Daoy (cell line): ENCODE data around the gene LUC7L2. TPM values are rescaled to one million over a fixed set of nuclear protein-coding genes. Genes with fewer than 3 reads are reported as not detected.
"Not testable (repeated sequence)": the region's sequence is repeated elsewhere in the genome, so short reads cannot be mapped to it uniquely, and the experiment has no call there.

ENCODE experiments used
- DNase-seq: peaks from one replicate; pipeline ENCODE4 v3.0.0-alpha.2; 2015; ENCODE audit warnings: low read depth
- total RNA-seq: library from RNA; depleted of rRNA; stranded (reverse); fragments of >200 nt; shearing (Covaris generic); gene quantifications from 2 replicates; pipeline ENCODE4 v1.2.3, GENCODE V29; 2014

LUC7L2 gene
- total RNA-seq, 1 experiment from 2014 or later = 62.3 TPM

DNA sequence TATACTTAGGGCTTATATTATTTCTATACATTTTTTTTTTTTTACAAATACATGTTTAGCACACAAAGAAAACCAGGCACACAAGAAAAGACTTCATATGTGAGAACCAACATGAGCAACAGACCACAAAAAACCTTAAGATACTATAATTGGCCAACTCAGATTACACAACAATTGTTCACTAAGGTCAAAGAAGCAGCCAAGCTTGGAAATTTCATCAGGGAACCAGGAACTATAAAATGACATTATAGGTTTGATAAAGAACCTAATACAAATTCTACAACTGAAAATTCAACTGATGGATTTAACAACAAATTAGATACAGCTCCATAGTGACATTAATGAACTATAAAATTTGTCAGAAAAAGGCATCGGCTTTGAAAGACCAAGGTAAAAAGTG, 4.4 kb upstream of the LUC7L2 start:
- DNase-seq = no peak

DNA sequence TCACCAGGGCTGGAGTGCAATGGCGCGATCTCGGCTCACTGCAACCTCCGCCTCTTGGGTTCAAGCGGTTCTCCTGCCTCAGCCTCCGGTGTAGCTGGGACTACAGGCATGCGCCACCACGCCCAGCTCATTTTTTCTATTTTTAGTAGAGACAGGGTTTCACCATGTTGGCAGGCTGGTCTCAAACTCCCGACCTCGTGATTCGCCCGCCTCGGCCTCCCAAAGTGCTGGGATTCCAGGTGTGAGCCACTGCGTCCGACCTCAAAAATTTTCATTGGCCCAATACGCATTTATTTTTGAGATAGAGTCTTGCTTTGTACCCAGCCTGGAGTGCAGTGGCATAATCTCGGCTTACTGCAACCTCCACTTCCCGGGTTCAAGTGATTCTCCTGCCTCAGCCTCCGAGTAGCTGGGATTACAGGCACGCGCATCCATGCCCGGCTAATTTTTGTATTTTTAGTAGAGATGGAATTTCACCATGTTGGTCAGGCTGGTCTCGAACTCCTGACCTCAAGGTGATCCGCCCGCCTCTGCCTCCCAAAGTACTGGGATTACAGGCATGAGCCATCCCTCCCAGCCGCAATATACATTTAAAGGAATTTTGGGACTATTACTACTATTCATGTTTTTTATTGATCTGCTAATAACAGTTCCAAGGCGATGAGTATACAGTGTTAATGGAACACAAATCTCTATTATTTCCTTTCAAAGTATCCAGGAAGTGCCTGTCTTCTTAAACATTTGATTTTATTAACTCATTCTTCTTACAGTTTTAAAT, 1.8 kb upstream of the LUC7L2 start:
- DNase-seq = not testable (repeated sequence)

- DNase-seq = peak; percentile 35
Measured at GRCh38 chr7:139358541-139359365, 941 bp upstream of the LUC7L2 start.

GRCh38 chr7:139360210-139360947, 685 bp downstream of the LUC7L2 start:
- DNase-seq = peak; percentile 96

DNA sequence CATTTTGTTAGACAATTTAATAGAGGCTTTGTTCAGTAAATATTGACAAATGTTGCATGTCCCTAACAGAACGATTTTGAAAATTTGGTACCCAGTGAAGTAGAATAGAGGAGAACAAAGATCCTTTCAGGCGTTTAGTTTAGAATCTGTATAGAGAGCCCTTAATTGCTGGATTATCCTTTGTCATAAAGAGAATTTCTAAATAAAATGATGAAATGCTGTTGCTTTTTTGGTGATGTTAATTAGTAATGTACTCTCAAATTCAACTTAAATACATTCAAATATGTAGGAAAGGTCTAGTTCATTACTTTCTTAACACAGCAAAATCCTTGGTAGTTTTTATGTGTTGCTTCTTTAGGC, 1.2 kb downstream of the LUC7L2 start:
- no peak for DNase-seq

DNA sequence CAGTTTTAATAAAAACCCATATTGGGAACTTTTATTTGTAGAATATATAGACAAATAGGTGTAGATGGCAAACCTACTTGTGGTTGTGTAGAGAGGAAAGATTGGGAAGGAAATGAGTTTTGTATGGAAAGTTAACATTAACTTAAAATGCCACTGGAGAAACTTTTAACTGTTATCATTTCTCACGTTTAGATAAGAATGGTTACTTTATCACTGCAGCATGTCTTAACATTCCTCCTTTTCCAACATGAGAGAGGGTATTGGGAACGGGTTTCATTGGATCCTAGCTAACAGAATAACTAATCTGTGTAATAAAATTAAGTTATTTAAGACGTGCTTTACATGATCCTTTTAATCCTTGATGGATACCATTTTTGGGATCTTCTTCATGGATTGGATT, 1.8 kb downstream of the LUC7L2 start:
- no peak for DNase-seq

DNA sequence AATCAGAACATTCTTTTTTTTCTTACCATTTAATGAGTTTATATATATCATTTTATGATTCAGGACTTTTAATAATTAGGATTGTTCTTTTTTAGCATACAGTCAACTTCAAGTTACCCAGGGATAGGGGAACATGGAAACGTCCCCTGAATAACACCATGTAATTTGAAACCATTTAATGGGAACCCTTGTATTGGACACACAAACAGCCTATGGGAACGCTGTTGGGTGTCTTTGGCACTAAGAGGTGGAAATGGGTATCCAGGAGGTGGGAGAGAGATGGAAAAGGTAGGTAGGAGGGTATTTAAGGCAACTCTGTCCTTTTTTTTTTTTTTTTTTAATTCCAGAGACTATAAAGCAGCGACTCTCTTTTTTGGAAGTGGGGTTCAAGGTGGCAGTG, 2.6 kb downstream of the LUC7L2 start:
- DNase-seq = no peak

DNA sequence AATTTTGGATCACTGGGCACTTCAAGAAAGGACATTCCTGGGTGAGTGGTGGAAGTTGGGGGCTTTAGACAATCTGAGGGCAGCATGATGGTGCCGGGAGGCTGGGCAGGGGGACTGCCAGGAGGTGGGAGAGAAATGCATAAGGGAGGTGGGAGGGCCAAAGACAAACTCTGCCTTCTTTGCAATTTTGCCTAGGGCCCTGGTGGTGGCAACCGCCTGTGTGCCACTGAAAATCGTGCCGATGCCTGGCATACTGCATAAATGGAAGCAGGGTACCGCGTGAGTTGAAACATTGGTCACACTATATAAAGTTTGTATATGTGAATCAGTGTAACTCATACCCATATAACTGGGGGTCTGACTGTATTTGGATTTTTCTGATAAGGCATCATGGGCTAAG, 3.3 kb downstream of the LUC7L2 start:
- no peak for DNase-seq

- DNase-seq = no peak
Measured at GRCh38 chr7:139365336-139365735, 5.6 kb downstream of the LUC7L2 start.

- no peak for DNase-seq
Measured at GRCh38 chr7:139366400-139366799, 6.7 kb downstream of the LUC7L2 start.

- DNase-seq = no peak
Measured at GRCh38 chr7:139367438-139368155, 7.9 kb downstream of the LUC7L2 start.

- DNase-seq = no peak
Measured at GRCh38 chr7:139370301-139370942, 10.7 kb downstream of the LUC7L2 start.

GRCh38 chr7:139370943-139371313, 11.2 kb downstream of the LUC7L2 start:
- DNase-seq = no peak

GRCh38 chr7:139374246-139374645, 14.6 kb downstream of the LUC7L2 start:
- no peak for DNase-seq

DNA sequence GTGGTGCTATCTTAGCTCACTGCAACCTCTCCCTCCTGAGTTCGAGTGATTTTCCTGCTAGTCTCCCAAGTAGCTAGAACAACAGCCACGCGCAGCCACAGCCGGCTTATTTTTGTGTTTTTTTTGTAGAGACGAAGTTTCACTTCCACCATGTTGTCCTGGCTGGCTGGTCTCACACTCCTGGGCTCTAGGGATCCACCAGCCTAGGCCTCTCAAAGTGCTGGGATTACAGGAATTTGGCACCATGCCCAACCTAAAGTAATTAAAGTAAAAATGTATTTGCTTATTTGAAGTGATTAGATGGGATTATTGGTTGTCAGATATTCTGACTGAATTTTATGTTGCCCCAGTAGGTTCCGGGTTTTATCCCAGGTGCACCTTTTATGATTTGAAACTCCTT, 22.7 kb downstream of the LUC7L2 start:
- DNase-seq = no peak

GRCh38 chr7:139384611-139385010, 24.9 kb downstream of the LUC7L2 start:
- no peak for DNase-seq

DNA sequence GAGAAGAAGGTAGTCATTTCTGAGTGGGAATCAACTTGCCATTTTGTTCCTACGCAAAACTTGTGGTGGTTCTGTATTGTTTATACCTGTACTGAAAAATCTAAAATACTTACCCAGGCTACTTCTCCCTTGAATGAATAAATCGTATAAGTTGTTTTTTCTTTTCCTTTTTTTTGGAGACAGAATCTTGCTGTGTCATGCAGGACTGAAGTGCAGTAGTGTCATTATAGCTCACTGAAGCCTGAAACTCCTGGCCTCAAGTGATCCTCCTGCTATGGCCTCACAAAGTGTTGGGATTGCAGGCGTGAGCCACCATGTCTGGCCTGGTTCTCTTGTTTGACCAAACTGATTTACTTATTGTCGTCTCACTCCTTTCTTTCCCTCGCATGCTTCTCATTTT, 27.9 kb downstream of the LUC7L2 start:
- no peak for DNase-seq

DNA sequence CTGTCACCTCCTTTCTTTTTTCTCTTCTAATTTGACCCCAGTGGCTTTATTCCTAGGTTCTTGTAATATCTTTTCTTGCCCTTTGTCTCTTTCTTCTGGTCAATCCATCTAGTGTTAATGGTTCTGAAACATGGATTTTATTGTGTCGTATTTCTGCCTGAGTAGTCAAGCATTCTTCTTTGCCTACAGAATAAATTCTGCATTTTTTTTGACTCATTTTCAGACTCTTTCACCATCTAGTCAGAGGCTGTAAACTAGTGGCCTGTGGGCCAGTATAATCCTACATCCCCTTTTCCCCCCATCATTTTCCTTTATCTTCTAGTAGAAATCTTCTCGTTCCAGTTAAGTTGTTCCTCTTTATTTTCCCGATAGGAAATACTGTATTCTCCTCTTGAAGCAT, 29.4 kb downstream of the LUC7L2 start:
- no peak for DNase-seq

DNA sequence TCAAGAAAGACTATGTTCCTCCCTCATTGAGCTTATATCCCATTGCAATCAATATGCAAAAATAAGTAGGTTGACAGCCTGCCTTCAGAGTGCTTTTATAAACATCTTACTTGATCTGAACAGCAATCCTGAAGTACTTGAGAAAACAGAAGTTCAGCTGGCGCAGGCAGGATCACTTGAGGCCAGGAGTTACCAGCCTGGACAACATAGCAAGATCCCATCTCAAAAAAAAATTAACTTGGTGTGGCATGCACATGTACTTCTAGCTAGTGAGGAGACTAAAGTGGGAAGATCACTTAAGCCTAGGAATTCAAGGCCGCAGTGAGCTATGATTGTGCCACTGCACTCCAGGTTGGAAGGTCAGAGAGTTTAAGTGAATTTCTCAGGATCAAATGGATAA, 30.1 kb downstream of the LUC7L2 start:
- no peak for DNase-seq

DNA sequence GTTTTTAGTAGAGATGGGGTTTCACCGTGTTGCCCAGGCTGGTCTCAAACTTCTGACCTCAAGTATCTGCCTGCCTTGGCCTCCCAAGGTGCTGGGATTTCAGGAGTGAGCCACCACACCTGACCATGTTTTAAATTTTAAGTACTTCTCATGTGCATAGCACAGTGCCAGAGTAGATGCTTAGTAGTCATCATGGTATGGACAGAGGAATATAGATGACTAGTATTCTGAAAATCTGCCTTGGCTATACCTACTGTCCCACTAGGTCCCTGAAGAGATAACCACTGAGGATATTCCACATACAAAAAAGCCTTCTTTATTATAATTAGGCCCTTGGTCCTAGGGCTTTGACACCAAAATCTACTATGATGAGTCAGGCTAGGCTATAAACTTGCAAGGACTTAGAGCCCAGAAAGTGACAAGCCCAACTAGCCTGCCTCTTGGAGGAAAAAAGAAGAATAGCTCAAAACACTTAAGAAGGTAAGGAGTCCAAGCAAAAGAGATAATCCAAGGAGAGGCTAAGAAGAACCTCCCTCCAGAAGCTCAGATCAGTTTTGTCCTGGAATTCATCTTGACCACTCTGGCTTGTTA, 34.0 kb downstream of the LUC7L2 start:
- no peak for DNase-seq

- DNase-seq = no peak
Measured at GRCh38 chr7:139394540-139394939, 34.8 kb downstream of the LUC7L2 start.
